HG03571 (cell line): Measurements from ENCODE around the gene MEG3.
"Not testable (repeated sequence)": the region's sequence is repeated elsewhere in the genome, so short reads cannot be mapped to it uniquely, and the experiment has no call there.

Experiments
- ATAC-seq: cut with Tn5 transposase; IDR thresholded peaks from one replicate; pipeline ENCODE4 v1.9.1; 2021; ENCODE audit not compliant: unreplicated experiment

Gene MEG3

GRCh38 chr14:100788942-100789341, 37.0 kb upstream of the MEG3 start:
- ATAC-seq = no peak

GRCh38 chr14:100789460-100790417, 36.2 kb upstream of the MEG3 start:
- ATAC-seq = no peak

- no peak for ATAC-seq
These were observed 35.2 kb upstream of the MEG3 start for GRCh38 chr14:100790502-100791347.

GRCh38 chr14:100791348-100791735, 34.6 kb upstream of the MEG3 start:
- no peak for ATAC-seq

GRCh38 chr14:100791995-100792394, 33.9 kb upstream of the MEG3 start:
- no peak for ATAC-seq

- ATAC-seq = no peak
These were observed 29.0 kb upstream of the MEG3 start for GRCh38 chr14:100796946-100797345.

- no peak for ATAC-seq
These were observed 25.9 kb upstream of the MEG3 start for GRCh38 chr14:100800041-100800440.

GRCh38 chr14:100801433-100801832, 24.5 kb upstream of the MEG3 start:
- ATAC-seq = not testable (repeated sequence)

GRCh38 chr14:100802179-100802578, 23.7 kb upstream of the MEG3 start:
- no peak for ATAC-seq

- ATAC-seq = no peak
These were observed 23.2 kb upstream of the MEG3 start for GRCh38 chr14:100802766-100803165.

- ATAC-seq = no peak
These were observed 22.7 kb upstream of the MEG3 start for GRCh38 chr14:100803226-100803625.

GRCh38 chr14:100803676-100804075, 22.2 kb upstream of the MEG3 start:
- no peak for ATAC-seq

- no peak for ATAC-seq
These were observed 21.8 kb upstream of the MEG3 start for GRCh38 chr14:100804138-100804537.

GRCh38 chr14:100804558-100805309, 21.2 kb upstream of the MEG3 start:
- no peak for ATAC-seq

- no peak for ATAC-seq
These were observed 19.5 kb upstream of the MEG3 start for GRCh38 chr14:100806386-100806785.

- no peak for ATAC-seq
These were observed 18.4 kb upstream of the MEG3 start for GRCh38 chr14:100807496-100807895.

- ATAC-seq = no peak
These were observed 17.8 kb upstream of the MEG3 start for GRCh38 chr14:100807979-100808734.

GRCh38 chr14:100810435-100810834, 15.5 kb upstream of the MEG3 start:
- ATAC-seq = no peak

GRCh38 chr14:100810861-100811461, 15.0 kb upstream of the MEG3 start:
- ATAC-seq = no peak

- no peak for ATAC-seq
These were observed 12.6 kb upstream of the MEG3 start for GRCh38 chr14:100813291-100813690.
